K562 (cell line): ENCODE measurements around the gene HMOX1. TPM values are rescaled to one million over a fixed set of nuclear protein-coding genes. Genes with fewer than 3 reads are reported as not detected.

Experiments used
- ASH1L ChIP-seq: fragments of 450-650 bp; IDR thresholded peaks from 2 replicates; pipeline ENCODE4 v1.6.1; 2018; ENCODE audit warnings: borderline replicate concordance, mild to moderate bottlenecking, low read depth; ENCODE audit not compliant: partially characterized antibody
- ATF1 ChIP-seq, 2 experiments: fragments of 450-650 bp in 1 of 2; IDR thresholded peaks; 2 replicates each; pipeline ENCODE4 v1.6.1; 2016; ENCODE audit warnings: missing compliant biosample characterization in 1 of 2, missing genetic modification characterization in 1 of 2
- BACH1 ChIP-seq: fragments of 200-800 bp; sonication (Bioruptor generic); IDR thresholded peaks from 2 replicates; pipeline ENCODE4 v1.6.1; 2016; ENCODE audit warnings: missing genetic modification characterization, missing compliant biosample characterization
- CCNT2 ChIP-seq: IDR thresholded peaks from 2 replicates; pipeline ENCODE4 v1.6.1; 2011; ENCODE audit warnings: borderline replicate concordance, low read depth, mild to moderate bottlenecking, moderate library complexity, mixed read lengths, low read length; ENCODE audit not compliant: insufficient read length; ENCODE audit errors: extremely low read depth
- CEBPG ChIP-seq, 3 experiments: fragments of 200-800 bp in 1 of 3; sonication (Bioruptor generic) in 1 of 3; sonication (generic) in 1 of 3; formaldehyde crosslinking in 1 of 3; IDR thresholded peaks in 2 of 3; conservative IDR thresholded peaks in 1 of 3; 2 replicates each; pipeline versions ENCODE4 v1.6.1 to v1.8.0; 2016 to 2022; ENCODE audit warnings: missing compliant biosample characterization in 2 of 3, missing genetic modification characterization in 2 of 3, mild to moderate bottlenecking in 1 of 3, missing genetic modification reagents in 1 of 3
- ETV1 ChIP-seq: fragments of 450-650 bp; conservative IDR thresholded peaks from 2 replicates; pipeline ENCODE4 v1.6.1; 2016; ENCODE audit warnings: missing genetic modification characterization, control low read depth, low read depth, missing compliant biosample characterization
- FUS ChIP-seq: fragments of 200-400 bp; formaldehyde crosslinking; optimal IDR thresholded peaks from 2 replicates; pipeline ENCODE3; 2017; ENCODE audit warnings: low read depth, low read length
- MBD2 ChIP-seq: sonication (generic); IDR thresholded peaks from 2 replicates; pipeline ENCODE4 v1.6.1; 2016; ENCODE audit warnings: low read depth, borderline replicate concordance
- MTA2 ChIP-seq: fragments of 450-650 bp; IDR thresholded peaks from 2 replicates; pipeline ENCODE4 v1.6.1; 2016; ENCODE audit warnings: low read depth
- NFRKB ChIP-seq: fragments of 450-650 bp; IDR thresholded peaks from 2 replicates; pipeline ENCODE4 v1.6.1; 2016; ENCODE audit warnings: low read depth
- RNF2 ChIP-seq: sonication (generic); IDR thresholded peaks from 2 replicates; pipeline ENCODE4 v1.6.1; 2016
- XRCC5 ChIP-seq: fragments of 200-400 bp; formaldehyde crosslinking; IDR thresholded peaks from 2 replicates; pipeline ENCODE4 v1.6.1; 2017; ENCODE audit warnings: low read depth, mild to moderate bottlenecking, low read length
- ZFP36 ChIP-seq: fragments of 150-350 bp; IDR thresholded peaks from 2 replicates; pipeline ENCODE4 v1.6.1; 2018; ENCODE audit warnings: low read length, low read depth; ENCODE audit not compliant: partially characterized antibody
- ZNF589 ChIP-seq: fragments of 200-800 bp; sonication (Bioruptor generic); IDR thresholded peaks from 2 replicates; pipeline ENCODE4 v1.6.1; 2016; ENCODE audit warnings: low read depth, missing genetic modification characterization, missing compliant biosample characterization
- ZNF766 ChIP-seq: fragments of 200-800 bp; sonication (Bioruptor generic); conservative IDR thresholded peaks from 2 replicates; pipeline ENCODE4 v1.6.1; 2016; ENCODE audit warnings: missing genetic modification characterization, missing compliant biosample characterization
- polyA plus RNA-seq, 8 experiments: library from polyadenylated mRNA; depleted of rRNA in 4 of 8; stranded (reverse) in 5 of 8; unstranded in 3 of 8; fragments of >200 nt; fragmentation: Nextera tagmentation in 2 of 8; fragmentation: Illumina TruSeq in 1 of 8; extraction: Ambion mirVana in 2 of 8; extraction: Trizol in 1 of 8; gene quantifications; 2 replicates each; pipeline versions ENCODE4 v1.2.1 to v1.2.3, GENCODE V29; 2011 to 2014; ENCODE audit warnings: inconsistent platforms in 1 of 8, missing spikeins in 1 of 8
- total RNA-seq, 7 experiments: library from RNA; depleted of rRNA in 6 of 7; stranded (reverse); fragments of >200 nt in 6 of 7; fragmentation: Illumina TruSeq in 2 of 7; extraction: Trizol in 2 of 7; gene quantifications; 2 replicates each; pipeline versions ENCODE4 v1.2.1 to v1.2.3, GENCODE V29; 2011 to 2021; ENCODE audit warnings: low replicate concordance in 1 of 7
- TF ChIP-seq, protein P1 (sequence below), 2 experiments: fragments of 450-650 bp; IDR thresholded peaks; 2 replicates each; pipeline ENCODE4 v1.6.1; 2016; ENCODE audit warnings: mild to moderate bottlenecking in 2 of 2, borderline replicate concordance in 1 of 2, low read depth in 1 of 2, moderate library complexity in 1 of 2

Gene HMOX1
- total and polyA plus RNA-seq, 9 of the 15 experiments (the other 6 are each of a cell fraction or from before 2014, with no cell fraction given), result not detected

DNA sequence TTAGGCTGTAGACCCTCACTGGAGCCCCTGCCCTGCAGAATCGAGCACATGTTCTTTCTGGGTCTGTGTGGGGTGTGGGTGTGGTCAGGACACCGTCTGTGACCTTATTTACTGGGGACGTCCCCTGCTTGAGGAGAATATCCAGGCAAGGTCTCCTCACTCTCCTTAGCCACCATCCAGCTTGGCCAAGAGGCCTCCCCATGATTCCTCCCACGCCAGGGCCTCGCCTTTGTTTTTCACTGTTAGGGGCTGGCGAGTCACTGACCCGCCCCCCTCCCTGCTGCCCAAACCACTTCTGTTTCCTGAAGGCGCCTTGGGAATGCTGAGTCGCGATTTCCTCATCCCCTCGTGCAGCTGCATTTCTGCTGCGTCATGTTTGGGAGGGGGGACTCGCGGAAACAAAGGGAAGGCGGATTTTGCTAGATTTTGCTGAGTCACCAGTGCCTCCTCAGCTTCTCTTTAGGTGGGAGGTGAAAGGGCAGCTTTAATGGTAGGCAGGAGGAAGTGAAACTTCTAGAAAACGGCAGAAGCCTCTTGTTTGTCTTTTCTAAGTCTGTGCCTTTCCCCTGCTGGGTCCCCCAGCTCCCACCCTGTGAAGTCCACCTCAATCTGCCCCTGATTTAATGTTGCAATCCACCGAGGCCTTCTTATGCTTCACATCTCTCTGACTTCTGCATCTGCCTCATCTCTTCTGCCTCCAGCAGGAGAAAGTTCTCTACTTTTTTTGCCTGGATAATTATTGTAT lies 4.0 kb upstream of the HMOX1 start (continued):
- TF ChIP-seq MBD2 (peak; percentile 69), FUS (no peak), ZFP36 (peak; percentile 2), MTA2 (0 out of 2 replicates have a peak, but pooled peaks have one; percentile 41), ZNF766 (CRISPR knock-in tag) (peak; percentile 72; the same call in 1 of the 2 replicates), ASH1L (no peak), RNF2 (peak; percentile 49; the same call in 1 of the 2 replicates), XRCC5 (0 out of 2 replicates have a peak, but pooled peaks have one; percentile 47), CEBPG (CRISPR knock-in tag; IDR thresholded peaks at IDR 0.05) (peak; percentile 56), CEBPG (tag; conservative IDR thresholded peaks at IDR 0.05 in 1 of 2, IDR thresholded peaks at IDR 0.05 in 1 of 2) (peak; percentile 55 to 86), BACH1 (peak; percentile 100), ATF1 (CRISPR knock-in tag; IDR thresholded peaks at IDR 0.05) (no peak), ATF1 (tag; IDR thresholded peaks at IDR 0.05) (peak; percentile 70), NFRKB (peak; percentile 67; the same call in 1 of the 2 replicates), ETV1 (peak; percentile 80; the same call in 1 of the 2 replicates), ZNF589 (peak; percentile 28; the same call in 1 of the 2 replicates), CCNT2 (peak; percentile 41)
- TF ChIP-seq, protein P1, sequence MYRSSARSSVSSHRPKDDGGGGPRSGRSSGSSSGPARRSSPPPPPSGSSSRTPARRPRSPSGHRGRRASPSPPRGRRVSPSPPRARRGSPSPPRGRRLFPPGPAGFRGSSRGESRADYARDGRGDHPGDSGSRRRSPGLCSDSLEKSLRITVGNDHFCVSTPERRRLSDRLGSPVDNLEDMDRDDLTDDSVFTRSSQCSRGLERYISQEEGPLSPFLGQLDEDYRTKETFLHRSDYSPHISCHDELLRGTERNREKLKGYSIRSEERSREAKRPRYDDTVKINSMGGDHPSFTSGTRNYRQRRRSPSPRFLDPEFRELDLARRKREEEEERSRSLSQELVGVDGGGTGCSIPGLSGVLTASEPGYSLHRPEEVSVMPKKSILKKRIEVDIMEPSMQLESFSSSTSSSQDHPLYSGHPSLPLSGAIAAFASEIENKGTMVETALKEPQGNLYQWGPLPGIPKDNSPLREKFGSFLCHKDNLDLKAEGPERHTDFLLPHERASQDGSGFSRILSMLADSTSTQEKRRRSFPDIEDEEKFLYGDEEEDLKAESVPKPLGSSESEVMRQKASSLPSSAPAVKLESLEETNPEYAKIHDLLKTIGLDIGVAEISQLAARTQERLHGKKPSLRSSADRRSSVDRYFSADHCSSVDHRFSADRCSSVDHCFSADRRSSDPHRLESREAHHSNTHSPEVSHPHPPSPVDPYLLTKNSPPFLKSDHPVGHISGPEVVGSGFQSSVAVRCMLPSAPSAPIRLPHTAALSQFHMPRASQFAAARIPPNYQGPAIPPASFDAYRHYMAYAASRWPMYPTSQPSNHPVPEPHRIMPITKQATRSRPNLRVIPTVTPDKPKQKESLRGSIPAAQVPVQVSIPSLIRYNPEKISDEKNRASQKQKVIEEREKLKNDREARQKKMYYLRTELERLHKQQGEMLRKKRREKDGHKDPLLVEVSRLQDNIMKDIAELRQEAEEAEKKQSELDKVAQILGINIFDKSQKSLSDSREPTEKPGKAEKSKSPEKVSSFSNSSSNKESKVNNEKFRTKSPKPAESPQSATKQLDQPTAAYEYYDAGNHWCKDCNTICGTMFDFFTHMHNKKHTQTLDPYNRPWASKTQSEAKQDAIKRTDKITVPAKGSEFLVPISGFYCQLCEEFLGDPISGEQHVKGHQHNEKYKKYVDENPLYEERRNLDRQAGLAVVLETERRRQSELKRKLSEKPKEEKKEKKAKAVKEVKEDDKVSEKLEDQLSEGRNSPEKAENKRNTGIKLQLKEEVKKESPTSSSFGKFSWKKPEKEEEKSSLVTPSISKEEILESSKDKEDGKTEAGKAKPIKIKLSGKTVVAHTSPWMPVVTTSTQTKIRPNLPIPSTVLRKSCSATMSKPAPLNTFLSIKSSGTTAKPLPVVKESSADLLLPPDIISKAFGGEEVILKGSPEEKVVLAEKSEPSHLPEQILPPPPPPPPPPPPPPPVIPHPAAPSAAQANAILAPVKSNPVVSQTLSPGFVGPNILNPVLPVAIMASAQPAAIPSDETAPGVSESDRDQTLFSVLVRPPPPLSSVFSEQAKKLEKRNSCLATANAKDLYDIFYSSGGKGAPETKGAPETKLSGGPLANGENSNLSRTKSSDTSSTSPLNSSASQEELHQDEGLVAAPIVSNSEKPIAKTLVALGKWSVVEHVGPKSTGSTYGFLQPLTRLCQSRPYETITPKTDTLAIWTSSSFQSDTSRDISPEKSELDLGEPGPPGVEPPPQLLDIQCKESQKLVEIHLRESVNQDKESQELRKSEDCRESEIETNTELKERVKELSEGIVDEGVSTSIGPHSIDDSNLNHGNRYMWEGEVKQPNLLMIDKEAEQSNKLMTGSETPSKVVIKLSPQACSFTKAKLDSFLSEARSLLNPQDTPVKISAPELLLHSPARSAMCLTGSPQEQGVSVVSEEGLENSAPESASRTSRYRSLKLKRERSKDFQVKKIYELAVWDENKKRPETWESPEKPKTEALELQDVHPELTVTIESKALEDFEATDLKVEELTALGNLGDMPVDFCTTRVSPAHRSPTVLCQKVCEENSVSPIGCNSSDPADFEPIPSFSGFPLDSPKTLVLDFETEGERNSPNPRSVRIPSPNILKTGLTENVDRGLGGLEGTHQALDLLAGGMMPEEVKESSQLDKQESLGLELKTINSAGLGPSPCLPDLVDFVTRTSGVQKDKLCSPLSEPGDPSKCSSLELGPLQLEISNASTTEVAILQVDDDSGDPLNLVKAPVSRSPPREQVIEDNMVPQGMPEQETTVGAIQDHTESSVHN (IDR thresholded peaks at IDR 0.05; ENCODE audit: borderline replicate concordance in 1 of 2, low read depth in 1 of 2), result peak in 1 of 2 experiments; percentile 100; a peak in 2 of 4 replicates
